NCI-H2107 treated with DMSO at 0.1 percent for 48 hours (cell line): ENCODE data around the gene RFESD.
"Not testable (repeated sequence)": the region's sequence is repeated elsewhere in the genome, so short reads cannot be mapped to it uniquely, and the experiment has no call there.

Source experiments
- DNase-seq: peaks from one replicate; lab custom pipeline; 2025; ENCODE audit not compliant: unreplicated experiment; lab: John Stamatoyannopoulos, UW

Gene RFESD

GRCh38 chr5:95627971-95628810 is 18.4 kb upstream of the RFESD start:
- DNase-seq = no peak

GRCh38 chr5:95628933-95629332 is 17.6 kb upstream of the RFESD start:
- DNase-seq = no peak

GRCh38 chr5:95630394-95630917 is 16.1 kb upstream of the RFESD start:
- no peak for DNase-seq

GRCh38 chr5:95631255-95631958 is 15.2 kb upstream of the RFESD start:
- no peak for DNase-seq

GRCh38 chr5:95631991-95632675 is 14.4 kb upstream of the RFESD start:
- no peak for DNase-seq

GRCh38 chr5:95632942-95633341 is 13.6 kb upstream of the RFESD start:
- not testable (repeated sequence) for DNase-seq

- no peak for DNase-seq
Observed at GRCh38 chr5:95633671-95634070, 12.9 kb upstream of the RFESD start.

- DNase-seq = no peak
Observed at GRCh38 chr5:95634081-95634480, 12.5 kb upstream of the RFESD start.

- no peak for DNase-seq
Observed at GRCh38 chr5:95638632-95639031, 7.9 kb upstream of the RFESD start.

- DNase-seq = no peak
Observed at GRCh38 chr5:95641741-95642220, 4.8 kb upstream of the RFESD start.

- DNase-seq = no peak
Observed at GRCh38 chr5:95643152-95643551, 3.4 kb upstream of the RFESD start.

- peak; percentile 57 for DNase-seq
Observed at GRCh38 chr5:95644351-95645042, 2.1 kb upstream of the RFESD start.

GRCh38 chr5:95646226-95646568 is 380 bp upstream of the RFESD start:
- DNase-seq = not testable (repeated sequence)

GRCh38 chr5:95647886-95648860 is 1.6 kb downstream of the RFESD start:
- no peak for DNase-seq

GRCh38 chr5:95649274-95649673 is 2.7 kb downstream of the RFESD start:
- no peak for DNase-seq

GRCh38 chr5:95649842-95650620 is 3.5 kb downstream of the RFESD start:
- no peak for DNase-seq

- DNase-seq = no peak
Observed at GRCh38 chr5:95652849-95653248, 6.3 kb downstream of the RFESD start.

GRCh38 chr5:95654196-95654595 is 7.6 kb downstream of the RFESD start:
- DNase-seq = no peak

GRCh38 chr5:95655575-95655974 is 9.0 kb downstream of the RFESD start:
- DNase-seq = no peak
